ENCODE measurements around the gene RHOG.

RHOG gene

DNA sequence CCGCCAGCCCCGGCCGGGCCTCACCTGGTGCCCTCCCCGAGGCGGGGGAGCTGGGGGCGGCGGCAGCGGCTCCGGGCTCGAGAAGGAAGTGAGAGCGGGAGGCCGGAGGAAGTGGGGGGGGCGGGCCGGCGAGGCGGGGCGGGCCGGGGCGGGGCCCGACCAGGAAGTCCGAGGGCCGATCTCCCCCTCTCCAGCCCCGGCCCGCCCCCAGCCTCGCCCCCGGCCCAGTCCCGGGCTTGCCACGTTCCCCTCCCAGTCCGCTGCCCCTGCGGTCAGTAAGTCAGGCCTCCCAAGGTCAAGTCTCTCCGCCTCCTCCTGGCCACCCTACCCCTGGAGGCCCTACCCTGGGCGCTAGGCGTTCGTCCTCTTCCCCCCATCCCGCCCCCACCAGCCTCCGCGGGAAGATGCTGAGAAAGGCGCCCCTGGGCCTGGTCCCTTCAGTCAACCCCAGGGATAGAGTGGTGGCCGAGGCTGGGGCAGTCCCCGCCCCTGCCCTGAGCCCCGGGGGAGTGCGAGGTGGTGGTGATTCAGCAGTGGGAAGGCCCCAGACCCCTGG lies at the start of gene RHOG:
Gene RHOG (minus strand): TSS at position 90 of the 556 bp plus-strand sequence. CDS start 12,821 bp downstream, outside the sequence.
- H3K4me1 ChIP-seq, result peaks cover 12% of the 10 kb centered on the region

GRCh38 chr11:3890014-3890413 lies 49.3 kb upstream of the RHOG start:
- Histone ChIP-seq H3K36me3 (replicated peaks) (no peaks in the 10 kb centered on the region), H3K4me3 (no peak overlapping the region), H3K9me3 (no peaks in the 10 kb centered on the region), H3K27me3 (ENCODE audit: low read depth) (no peaks in the 10 kb centered on the region), H3K4me1 (no peaks in the 10 kb centered on the region)
- DNase-seq (ENCODE audit: low spot score in 2 of 2), result no peak
- in situ Hi-C loops (cut with MboI; ENCODE audit: low sequenced_read_pairs), result no loop called here

More for the DNA sequence above, at the start of gene RHOG:
- peaks cover 5% of the 10 kb centered on the region; the same call in 1 of the 2 replicates for H3K9me3 ChIP-seq
- peaks cover 6% of the 10 kb centered on the region; the same call in 1 of the 2 replicates for H3K36me3 ChIP-seq (replicated peaks)
- DNase-seq (ENCODE audit: low spot score in 2 of 2), result peak; percentile 53 to 87
- no peaks in the 10 kb centered on the region for H3K27me3 ChIP-seq (ENCODE audit: low read depth)
- in situ Hi-C loops (cut with MboI; ENCODE audit: low sequenced_read_pairs), result no loop called here
- peak within 1 kb of the TSS; percentile 61 for H3K4me3 ChIP-seq

DNA sequence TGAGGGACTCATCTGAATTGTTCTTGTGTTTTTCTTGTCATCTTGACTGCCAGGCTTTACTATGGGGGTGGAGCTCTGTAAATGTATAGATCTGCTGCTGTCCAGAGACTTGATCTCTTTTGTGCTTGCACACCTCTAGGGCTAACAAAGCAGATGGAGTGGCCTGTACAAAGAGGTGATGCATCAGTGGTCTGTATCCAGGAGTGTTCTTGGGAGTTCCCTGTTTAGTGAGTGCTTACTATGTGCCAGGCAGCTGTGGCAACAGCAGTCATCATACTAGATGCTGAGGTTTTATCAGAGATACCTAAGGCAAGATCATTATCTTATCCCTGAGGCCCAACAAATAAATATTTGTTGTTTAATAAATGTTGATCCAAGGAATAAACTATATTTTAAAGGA lies 48.1 kb upstream of the RHOG start:
- in situ Hi-C loops (cut with MboI; ENCODE audit: low sequenced_read_pairs), result no loop called here
- H3K27me3 ChIP-seq (ENCODE audit: low read depth), result no peaks in the 10 kb centered on the region
- no peaks in the 10 kb centered on the region for H3K36me3 ChIP-seq (replicated peaks)
- H3K4me1 ChIP-seq, result no peaks in the 10 kb centered on the region
- no peak for DNase-seq (ENCODE audit: low spot score in 2 of 2)
- H3K9me3 ChIP-seq, result no peaks in the 10 kb centered on the region
- H3K4me3 ChIP-seq, result no peak overlapping the region

DNA sequence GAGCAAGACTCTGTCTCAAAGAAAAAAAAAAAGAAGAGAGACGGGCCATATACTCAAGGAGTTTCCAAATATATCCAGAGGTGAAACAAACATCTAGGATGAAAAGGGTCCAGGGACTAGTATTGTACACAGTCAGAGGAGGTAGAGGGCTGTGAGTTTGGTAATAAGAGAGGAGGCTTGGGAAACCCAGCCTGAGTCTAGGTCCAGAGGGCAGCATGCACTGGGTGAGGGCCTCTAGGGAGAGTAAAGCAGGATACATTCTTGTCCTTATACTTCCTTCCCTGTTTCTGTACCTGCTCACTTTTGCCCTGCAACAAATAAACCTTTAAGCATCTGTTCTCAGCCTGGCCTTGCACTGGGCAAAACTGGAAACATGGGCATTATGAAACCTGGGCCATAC lies 46.2 kb upstream of the RHOG start:
- in situ Hi-C loops (cut with MboI; ENCODE audit: low sequenced_read_pairs), result no loop called here
- Histone ChIP-seq H3K9me3 (no peaks in the 10 kb centered on the region), H3K27me3 (ENCODE audit: low read depth) (no peaks in the 10 kb centered on the region), H3K36me3 (replicated peaks) (no peaks in the 10 kb centered on the region), H3K4me3 (no peak overlapping the region), H3K4me1 (no peaks in the 10 kb centered on the region)
- no peak for DNase-seq (ENCODE audit: low spot score in 2 of 2)

DNA sequence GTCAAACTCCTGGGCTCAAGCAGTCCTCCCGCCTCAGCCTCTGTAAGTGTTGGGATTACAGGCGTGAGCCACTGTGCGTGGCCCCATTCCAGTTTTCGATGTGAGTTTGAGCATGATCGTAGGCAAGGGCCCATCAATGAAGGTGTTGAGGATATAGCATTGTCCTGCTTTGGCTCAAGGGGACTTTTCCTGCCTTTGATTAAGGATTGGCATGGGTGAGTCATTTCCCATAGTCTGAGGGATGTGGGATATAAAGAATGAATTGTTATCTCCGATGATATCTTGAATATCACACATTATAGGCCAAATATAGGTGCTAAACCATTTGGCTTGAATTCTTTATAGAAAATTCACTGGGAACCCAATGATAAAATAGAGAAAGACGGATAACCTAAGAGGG lies 45.1 kb upstream of the RHOG start:
- DNase-seq (ENCODE audit: low spot score in 2 of 2), result no peak
- H3K9me3 ChIP-seq, result no peaks in the 10 kb centered on the region
- in situ Hi-C loops (cut with MboI; ENCODE audit: low sequenced_read_pairs), result no loop called here

GRCh38 chr11:3882655-3883054 lies 41.9 kb upstream of the RHOG start:
- no peak overlapping the region for H3K4me3 ChIP-seq
- in situ Hi-C loops (cut with MboI; ENCODE audit: low sequenced_read_pairs), result no loop called here
- H3K9me3 ChIP-seq, result no peaks in the 10 kb centered on the region
- peaks cover 3% of the 10 kb centered on the region for H3K4me1 ChIP-seq
- no peaks in the 10 kb centered on the region for H3K27me3 ChIP-seq (ENCODE audit: low read depth)
- DNase-seq (ENCODE audit: low spot score in 2 of 2), result no peak
- H3K36me3 ChIP-seq (replicated peaks), result no peaks in the 10 kb centered on the region

More for the DNA sequence above, 45.1 kb upstream of the RHOG start:
- no peaks in the 10 kb centered on the region for H3K36me3 ChIP-seq (replicated peaks)
- H3K4me1 ChIP-seq, result no peaks in the 10 kb centered on the region
- H3K4me3 ChIP-seq, result no peak overlapping the region
- H3K27me3 ChIP-seq (ENCODE audit: low read depth), result no peaks in the 10 kb centered on the region

DNA sequence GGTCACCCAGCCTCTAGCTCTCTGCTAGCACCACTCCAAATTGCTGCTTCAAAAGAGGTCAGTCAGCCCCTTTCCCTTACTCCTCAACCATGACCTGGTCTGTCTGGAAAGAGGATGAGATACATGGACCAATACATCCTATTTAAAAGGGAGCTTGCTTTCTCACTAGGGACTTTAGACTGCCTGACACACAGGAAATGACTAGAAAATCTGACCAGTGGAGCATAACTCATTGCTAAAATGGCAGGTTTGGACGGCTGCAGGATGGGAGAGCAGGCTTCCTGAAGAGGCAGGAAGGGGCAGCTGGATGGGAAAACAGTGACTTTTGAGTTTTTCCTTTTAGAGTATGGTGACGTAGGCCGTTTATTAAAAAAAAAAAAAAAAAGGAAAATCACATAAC lies 40.0 kb upstream of the RHOG start:
- H3K27me3 ChIP-seq (ENCODE audit: low read depth), result no peaks in the 10 kb centered on the region
- H3K4me1 ChIP-seq, result peaks cover 14% of the 10 kb centered on the region
- H3K36me3 ChIP-seq (replicated peaks), result no peaks in the 10 kb centered on the region
- in situ Hi-C loops (cut with MboI; ENCODE audit: low sequenced_read_pairs), result no loop called here
- no peaks in the 10 kb centered on the region for H3K9me3 ChIP-seq
- no peak for DNase-seq (ENCODE audit: low spot score in 2 of 2)
- no peak overlapping the region for H3K4me3 ChIP-seq

- H3K27me3 ChIP-seq (ENCODE audit: low read depth), result no peaks in the 10 kb centered on the region
- DNase-seq (ENCODE audit: low spot score in 2 of 2), result no peak
- peaks cover 14% of the 10 kb centered on the region for H3K4me1 ChIP-seq
- H3K36me3 ChIP-seq (replicated peaks), result no peaks in the 10 kb centered on the region
- in situ Hi-C loops (cut with MboI; ENCODE audit: low sequenced_read_pairs), result no loop called here
- H3K4me3 ChIP-seq, result no peak overlapping the region
- no peaks in the 10 kb centered on the region for H3K9me3 ChIP-seq
These were observed 39.3 kb upstream of the RHOG start for GRCh38 chr11:3879967-3880542.

DNA sequence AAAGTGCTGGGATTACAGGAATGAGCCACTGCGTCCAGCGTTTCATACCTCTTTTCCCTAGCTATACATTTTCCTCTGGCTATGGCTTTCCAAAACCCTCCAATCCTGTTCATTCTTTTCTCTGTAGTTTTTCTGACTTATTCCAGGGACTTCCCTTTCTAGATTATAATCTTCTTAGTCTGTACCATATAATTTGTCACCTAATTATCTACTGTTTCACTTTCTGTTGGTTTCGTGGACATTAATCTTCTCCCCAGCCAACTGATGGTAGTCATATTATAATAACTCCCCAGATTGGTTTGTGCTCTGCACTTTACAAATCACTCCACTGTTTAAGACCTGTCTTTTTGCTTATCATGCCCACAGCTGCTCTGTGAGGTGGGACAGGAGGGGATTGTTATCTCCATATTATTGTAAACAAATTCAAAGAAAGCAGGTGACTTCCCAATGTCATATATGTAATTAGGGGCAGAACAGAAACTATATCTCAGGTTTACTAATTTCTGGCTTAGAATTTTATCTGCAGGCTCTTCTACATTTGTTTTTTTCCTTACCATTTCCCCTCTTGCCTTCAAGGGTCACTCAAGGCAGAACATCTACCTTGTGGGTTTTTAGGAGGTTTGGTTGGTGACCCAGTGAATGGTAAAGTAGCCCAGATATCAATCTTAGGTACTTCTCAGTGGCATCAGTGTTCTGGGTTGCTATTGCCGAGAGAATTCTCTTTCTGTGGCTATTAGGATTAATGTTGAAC lies 38.6 kb upstream of the RHOG start:
- DNase-seq (ENCODE audit: low spot score in 2 of 2), result no peak
- no peak overlapping the region for H3K4me3 ChIP-seq
- peaks cover 14% of the 10 kb centered on the region for H3K4me1 ChIP-seq
- H3K9me3 ChIP-seq, result no peaks in the 10 kb centered on the region
- no peaks in the 10 kb centered on the region for H3K36me3 ChIP-seq (replicated peaks)
- no peaks in the 10 kb centered on the region for H3K27me3 ChIP-seq (ENCODE audit: low read depth)
- in situ Hi-C loops (cut with MboI; ENCODE audit: low sequenced_read_pairs), result no loop called here

DNA sequence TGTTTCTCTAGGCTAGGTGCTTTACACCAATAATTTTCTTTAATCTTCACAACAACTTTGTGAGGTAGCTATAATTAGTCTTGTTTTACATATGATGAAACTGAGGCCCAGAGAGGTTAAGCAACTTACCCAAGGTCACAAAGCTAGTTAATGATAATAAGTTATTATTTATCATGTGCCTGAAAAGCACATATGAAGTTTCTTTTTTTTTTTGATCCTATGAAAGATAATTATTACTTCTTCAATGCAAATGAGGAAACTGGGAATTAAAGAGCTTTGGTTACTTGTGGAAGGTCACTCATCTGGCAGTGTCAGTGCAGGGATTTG lies 37.5 kb upstream of the RHOG start:
- Histone ChIP-seq H3K36me3 (replicated peaks) (no peaks in the 10 kb centered on the region), H3K4me3 (no peak overlapping the region), H3K4me1 (peaks cover 14% of the 10 kb centered on the region), H3K9me3 (no peaks in the 10 kb centered on the region), H3K27me3 (ENCODE audit: low read depth) (no peaks in the 10 kb centered on the region)
- in situ Hi-C loops (cut with MboI; ENCODE audit: low sequenced_read_pairs), result no loop called here
- no peak for DNase-seq (ENCODE audit: low spot score in 2 of 2)

- no peak overlapping the region for H3K4me3 ChIP-seq
- in situ Hi-C loops (cut with MboI; ENCODE audit: low sequenced_read_pairs), result no loop called here
These were observed 36.9 kb upstream of the RHOG start for GRCh38 chr11:3877364-3878257.

DNA sequence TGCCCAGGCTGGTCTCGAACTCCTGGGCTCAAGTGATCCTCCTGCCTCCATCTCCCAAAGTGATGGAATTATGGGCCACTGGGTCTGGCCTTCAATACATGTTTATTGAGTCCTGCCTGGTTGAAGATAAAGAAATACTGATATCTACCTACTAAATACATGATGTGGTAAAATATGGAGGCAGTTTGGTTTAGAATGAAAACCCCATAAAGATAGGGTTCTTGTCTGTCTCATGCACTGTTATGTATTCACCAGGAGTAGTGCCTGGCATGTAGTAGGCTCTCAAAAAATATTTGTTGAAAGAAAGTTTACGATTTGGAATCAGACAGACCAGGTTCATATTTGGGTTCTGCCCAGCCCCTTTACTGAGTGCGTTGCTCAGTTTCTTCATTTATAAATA lies 35.9 kb upstream of the RHOG start:
- Histone ChIP-seq H3K4me3 (no peak overlapping the region), H3K4me1 (peaks cover 14% of the 10 kb centered on the region), H3K9me3 (no peaks in the 10 kb centered on the region), H3K27me3 (ENCODE audit: low read depth) (no peaks in the 10 kb centered on the region), H3K36me3 (replicated peaks) (no peaks in the 10 kb centered on the region)
- in situ Hi-C loops (cut with MboI; ENCODE audit: low sequenced_read_pairs), result no loop called here
- no peak for DNase-seq (ENCODE audit: low spot score in 2 of 2)

More at GRCh38 chr11:3877364-3878257, 36.9 kb upstream of the RHOG start:
- Histone ChIP-seq H3K36me3 (replicated peaks) (no peaks in the 10 kb centered on the region), H3K4me1 (peaks cover 14% of the 10 kb centered on the region), H3K27me3 (ENCODE audit: low read depth) (no peaks in the 10 kb centered on the region), H3K9me3 (no peaks in the 10 kb centered on the region)
- DNase-seq (ENCODE audit: low spot score in 2 of 2), result peak; percentile 16 to 20

GRCh38 chr11:3873712-3874349 lies 33.1 kb upstream of the RHOG start:
- no peaks in the 10 kb centered on the region for H3K9me3 ChIP-seq
- in situ Hi-C loops (cut with MboI; ENCODE audit: low sequenced_read_pairs), result no loop called here
- no peak overlapping the region for H3K4me3 ChIP-seq
- no peaks in the 10 kb centered on the region for H3K36me3 ChIP-seq (replicated peaks)
- peaks cover 14% of the 10 kb centered on the region for H3K4me1 ChIP-seq
- H3K27me3 ChIP-seq (ENCODE audit: low read depth), result no peaks in the 10 kb centered on the region
- DNase-seq (ENCODE audit: low spot score in 2 of 2), result no peak

Measured in HAP-1 (cell line).